GM18498 (cell line): Measurements from ENCODE around the gene SLC38A1.
"Not testable (repeated sequence)": the region's sequence is repeated elsewhere in the genome, so short reads cannot be mapped to it uniquely, and the experiment has no call there.

Experiments
- ATAC-seq: cut with Tn5 transposase; IDR thresholded peaks from one replicate; pipeline ENCODE4 v1.9.1; 2021; ENCODE audit warnings: mild to moderate bottlenecking, moderate library complexity; ENCODE audit not compliant: unreplicated experiment

SLC38A1 gene

GRCh38 chr12:46177025-46177424 lies 91.8 kb downstream of the SLC38A1 start:
- no peak for ATAC-seq

- ATAC-seq, result no peak
Observed at GRCh38 chr12:46174919-46175318, 93.9 kb downstream of the SLC38A1 start.

- no peak for ATAC-seq
Observed at GRCh38 chr12:46174061-46174662, 94.7 kb downstream of the SLC38A1 start.

- no peak for ATAC-seq
Observed at GRCh38 chr12:46168426-46168825, 100.4 kb downstream of the SLC38A1 start.

- ATAC-seq, result no peak
Observed at GRCh38 chr12:46167412-46167811, 101.4 kb downstream of the SLC38A1 start.

GRCh38 chr12:46165191-46165590 lies 103.7 kb downstream of the SLC38A1 start:
- no peak for ATAC-seq

- no peak for ATAC-seq
Observed at GRCh38 chr12:46164186-46164761, 104.6 kb downstream of the SLC38A1 start.

GRCh38 chr12:46162549-46163076 lies 106.2 kb downstream of the SLC38A1 start:
- not testable (repeated sequence) for ATAC-seq

- ATAC-seq, result no peak
Observed at GRCh38 chr12:46160981-46161690, 107.7 kb downstream of the SLC38A1 start.

GRCh38 chr12:46160101-46160980 lies 108.5 kb downstream of the SLC38A1 start:
- ATAC-seq, result no peak

GRCh38 chr12:46159309-46159901 lies 109.4 kb downstream of the SLC38A1 start:
- ATAC-seq, result no peak

GRCh38 chr12:46158501-46158900 lies 110.3 kb downstream of the SLC38A1 start:
- ATAC-seq, result no peak

- ATAC-seq, result no peak
Observed at GRCh38 chr12:46154221-46154985, 114.4 kb downstream of the SLC38A1 start.

GRCh38 chr12:46153268-46153872 lies 115.5 kb downstream of the SLC38A1 start:
- ATAC-seq, result no peak

GRCh38 chr12:46152456-46152855 lies 116.4 kb downstream of the SLC38A1 start:
- no peak for ATAC-seq

- ATAC-seq, result no peak
Observed at GRCh38 chr12:46150735-46151134, 118.1 kb downstream of the SLC38A1 start.

- no peak for ATAC-seq
Observed at GRCh38 chr12:46149905-46150304, 118.9 kb downstream of the SLC38A1 start.

- ATAC-seq, result no peak
Observed at GRCh38 chr12:46149079-46149464, 119.8 kb downstream of the SLC38A1 start.

GRCh38 chr12:46148327-46149078 lies 120.3 kb downstream of the SLC38A1 start:
- ATAC-seq, result no peak
